HG03097 (cell line): ENCODE data around the gene TARS2.

ENCODE experiments used
- ATAC-seq: cut with Tn5 transposase; IDR thresholded peaks from one replicate; pipeline ENCODE4 v1.9.1; 2021; ENCODE audit not compliant: unreplicated experiment, low FRiP score

Gene TARS2

DNA sequence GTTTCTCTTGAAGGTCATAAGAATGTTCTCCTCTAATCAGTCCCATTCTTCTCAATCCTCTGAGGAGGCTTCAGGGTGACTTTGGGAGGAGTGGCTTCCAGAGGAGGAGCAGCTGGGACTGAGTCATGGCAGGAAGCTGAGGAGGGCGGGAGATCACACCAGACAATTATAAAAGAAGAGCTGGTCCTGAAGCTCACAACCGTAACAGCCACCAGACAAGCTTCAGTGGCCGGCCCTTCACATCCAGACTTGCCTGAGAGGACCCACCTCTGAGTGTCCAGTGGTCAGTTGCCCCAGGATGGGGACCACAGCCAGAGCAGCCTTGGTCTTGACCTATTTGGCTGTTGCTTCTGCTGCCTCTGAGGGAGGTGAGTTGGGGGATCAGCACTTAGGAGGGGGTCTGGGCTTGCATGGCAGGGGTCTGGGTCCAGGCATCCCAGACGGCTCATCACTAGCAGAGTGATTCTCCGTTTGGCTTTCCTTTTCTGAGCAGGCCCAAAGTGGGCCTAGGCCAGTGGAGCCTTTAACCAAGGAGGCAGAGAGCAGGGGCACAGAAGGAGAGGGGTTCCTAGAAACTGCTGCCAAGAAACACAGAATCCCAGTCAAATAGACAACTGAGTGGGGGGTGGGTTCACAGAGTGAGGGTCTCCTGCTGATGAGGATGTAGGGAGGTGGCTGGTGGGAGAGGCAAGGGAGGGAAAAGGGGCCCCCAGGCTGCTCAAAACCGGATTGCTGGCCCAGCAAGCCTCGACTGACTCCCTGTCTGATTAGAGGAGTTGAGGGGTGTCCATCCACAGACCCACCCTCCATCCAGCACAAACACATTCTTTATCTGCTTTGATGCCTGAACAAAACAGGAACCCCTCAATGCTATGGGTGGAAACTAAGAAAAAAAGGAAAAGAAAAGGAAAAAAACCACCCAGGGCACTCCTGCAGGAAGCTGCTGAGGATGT is 21.0 kb downstream of the TARS2 start, which contains the start of gene ECM1:
Gene ECM1 (plus strand): TSS at position 198 of the 953 bp plus-strand sequence. CDS start 101 bp downstream, at position 299.
- ATAC-seq = no peak

DNA sequence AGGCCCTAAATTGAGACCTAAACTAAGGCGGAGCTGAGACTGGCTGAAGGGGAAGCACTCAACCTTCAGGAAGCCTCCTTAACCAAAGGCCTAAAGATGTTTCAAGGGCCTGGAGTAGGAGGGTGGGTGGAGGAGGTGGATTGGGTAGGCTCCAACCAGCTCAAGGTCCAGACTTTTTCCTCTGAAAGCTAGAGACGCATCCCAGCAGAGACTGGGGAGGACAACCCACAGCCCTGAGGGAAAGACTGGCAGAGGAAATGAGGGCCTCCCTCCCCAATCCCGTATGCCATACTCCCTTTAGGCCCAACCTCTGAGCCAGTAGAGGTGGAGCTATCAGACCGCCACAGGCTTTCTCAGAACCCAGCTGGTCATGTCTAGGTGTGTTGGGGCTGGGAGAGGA is 21.8 kb downstream of the TARS2 start:
- ATAC-seq = no peak

DNA sequence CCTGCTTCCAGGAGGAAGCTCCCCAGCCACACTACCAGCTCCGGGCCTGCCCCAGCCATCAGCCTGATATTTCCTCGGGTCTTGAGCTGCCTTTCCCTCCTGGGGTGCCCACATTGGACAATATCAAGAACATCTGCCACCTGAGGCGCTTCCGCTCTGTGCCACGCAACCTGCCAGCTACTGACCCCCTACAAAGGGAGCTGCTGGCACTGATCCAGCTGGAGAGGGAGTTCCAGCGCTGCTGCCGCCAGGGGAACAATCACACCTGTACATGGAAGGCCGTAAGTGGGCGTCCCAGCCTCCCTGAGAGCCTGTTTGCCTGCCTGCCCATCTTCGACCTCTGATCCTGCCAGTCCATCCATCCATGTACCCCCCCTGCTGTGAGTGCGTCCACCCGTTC is 24.3 kb downstream of the TARS2 start:
- ATAC-seq = no peak

DNA sequence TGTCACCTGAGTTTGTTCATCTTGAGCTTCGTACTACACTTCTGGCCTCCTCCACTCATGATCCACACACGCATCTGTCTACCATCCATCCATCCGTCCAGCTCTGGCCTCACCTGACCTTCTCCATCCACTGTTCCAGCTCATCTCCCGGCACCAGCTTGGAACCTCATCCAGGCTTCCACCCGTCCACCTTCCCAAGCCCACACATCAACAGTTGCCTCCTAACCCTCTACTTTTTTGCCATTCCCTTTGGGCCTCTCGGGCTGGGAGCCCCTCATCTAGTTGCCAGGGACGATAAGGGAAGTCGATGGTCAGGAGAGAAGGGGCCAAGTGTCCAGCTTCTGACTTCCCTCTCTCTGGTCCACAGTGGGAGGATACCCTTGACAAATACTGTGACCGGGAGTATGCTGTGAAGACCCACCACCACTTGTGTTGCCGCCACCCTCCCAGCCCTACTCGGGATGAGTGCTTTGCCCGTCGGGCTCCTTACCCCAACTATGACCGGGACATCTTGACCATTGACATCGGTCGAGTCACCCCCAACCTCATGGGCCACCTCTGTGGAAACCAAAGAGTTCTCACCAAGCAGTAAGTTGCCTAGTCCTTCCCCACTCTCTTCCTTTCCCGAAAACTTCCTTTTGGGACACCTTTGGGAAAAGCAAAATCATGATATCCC is 24.9 kb downstream of the TARS2 start:
- no peak for ATAC-seq

DNA sequence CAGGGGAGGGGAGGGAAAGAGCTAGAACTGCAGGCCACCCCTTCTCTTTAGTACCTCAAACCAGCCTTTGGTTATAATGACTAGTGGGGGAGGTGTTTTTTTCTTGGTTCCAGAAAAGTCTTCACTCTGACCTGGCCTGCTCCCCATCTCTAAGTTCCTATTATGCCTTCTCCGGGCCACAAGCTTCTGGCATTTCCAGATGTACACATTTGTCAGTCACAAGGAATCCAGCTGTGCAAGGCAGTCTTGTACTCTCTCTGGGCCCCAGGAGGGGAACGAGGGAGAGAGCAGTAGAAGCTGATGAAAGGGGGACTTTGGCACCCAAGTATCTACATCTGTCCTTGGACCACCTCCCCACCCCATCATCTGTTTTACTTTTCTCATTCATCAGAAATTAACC is 25.6 kb downstream of the TARS2 start:
- ATAC-seq = no peak

DNA sequence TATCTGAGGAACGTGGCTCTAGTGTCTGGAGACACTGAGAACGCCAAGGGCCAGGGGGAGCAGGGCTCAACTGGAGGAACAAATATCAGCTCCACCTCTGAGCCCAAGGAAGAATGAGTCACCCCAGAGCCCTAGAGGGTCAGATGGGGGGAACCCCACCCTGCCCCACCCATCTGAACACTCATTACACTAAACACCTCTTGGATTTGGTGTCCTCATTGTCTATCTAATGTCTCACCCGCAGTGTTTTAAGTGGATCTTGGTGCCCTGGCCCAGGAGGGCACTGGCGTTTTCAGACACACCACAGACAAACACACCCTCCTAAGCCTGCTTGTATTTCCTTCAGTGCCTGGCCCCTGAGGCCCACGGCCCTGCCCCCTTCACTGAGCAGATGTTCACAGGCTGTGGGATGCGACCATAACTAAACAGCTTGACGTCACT is 26.2 kb downstream of the TARS2 start:
- no peak for ATAC-seq

DNA sequence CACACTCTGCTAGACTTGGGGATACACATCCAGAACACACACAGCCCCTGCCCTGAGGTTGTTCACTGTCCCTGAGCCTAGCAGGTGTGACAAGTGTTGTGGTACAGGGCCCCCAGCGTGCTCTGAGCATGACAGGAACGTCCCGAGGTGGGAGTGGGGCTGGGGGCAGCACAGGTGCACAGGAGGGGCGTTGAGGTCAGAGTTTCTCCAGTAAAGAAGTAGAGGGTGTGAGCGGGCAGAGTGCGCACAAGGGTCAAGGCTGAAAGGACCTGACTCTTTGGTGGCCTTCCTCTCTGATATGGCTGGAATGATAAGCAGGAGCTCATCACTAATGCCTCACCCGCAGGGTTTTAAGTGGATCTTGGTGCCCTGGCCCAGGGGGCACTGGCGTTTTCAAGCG is 27.0 kb downstream of the TARS2 start:
- ATAC-seq = no peak

DNA sequence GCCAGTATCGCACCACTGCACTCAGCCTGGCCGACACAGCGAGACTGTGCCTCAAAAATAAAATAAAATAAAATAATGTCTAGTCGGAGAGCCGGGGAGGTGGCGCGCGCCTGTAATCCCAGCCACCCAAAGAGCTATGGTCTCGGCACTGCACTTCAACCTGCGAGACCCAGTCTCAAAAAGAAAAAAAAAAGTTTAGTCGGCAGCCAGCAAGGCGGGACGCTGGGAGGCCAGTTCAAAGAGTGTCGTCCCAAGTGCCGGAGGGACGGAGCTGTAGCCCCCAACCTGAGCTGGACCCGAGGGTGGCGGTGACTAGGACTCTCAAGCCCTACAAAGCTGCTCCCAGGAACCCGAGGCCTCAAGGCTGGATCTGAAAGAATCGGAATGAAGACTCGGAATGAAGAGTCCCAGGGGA is 27.7 kb downstream of the TARS2 start:
- no peak for ATAC-seq

DNA sequence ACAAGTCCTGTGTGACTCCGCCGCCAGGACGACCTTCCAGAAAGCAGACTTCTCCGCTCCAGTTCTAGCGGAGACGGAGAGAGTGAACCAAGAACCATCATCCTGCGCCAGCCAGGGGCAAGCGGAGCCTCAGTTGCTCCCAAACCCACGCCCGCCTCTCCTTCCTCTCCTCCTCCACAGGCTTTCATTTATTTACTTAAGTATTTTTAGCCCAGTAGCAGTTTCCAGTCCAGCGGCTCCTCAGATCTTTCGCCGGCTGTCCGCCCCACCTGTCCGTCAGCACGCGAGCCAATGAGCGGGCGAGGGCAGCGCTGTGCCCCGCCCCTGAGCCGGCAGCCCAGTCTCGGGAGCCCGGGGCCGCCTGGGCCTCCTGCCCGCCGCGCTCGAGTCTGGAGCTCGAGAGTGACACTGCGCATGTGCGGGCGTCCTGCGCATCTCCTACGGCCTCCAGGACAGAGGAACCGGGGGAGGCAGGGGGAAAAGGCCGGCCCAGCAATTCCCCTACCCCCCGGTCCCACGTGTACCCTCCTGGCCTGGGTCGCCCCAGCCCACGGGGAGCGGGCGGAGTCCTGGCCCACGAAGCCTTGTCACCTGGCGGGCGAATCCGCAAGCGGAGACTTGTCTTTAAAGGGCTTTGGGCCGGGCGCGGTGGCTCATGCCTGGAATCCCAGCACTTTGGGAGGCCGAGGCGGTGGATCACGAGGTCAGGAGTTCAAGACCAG is 28.3 kb downstream of the TARS2 start, which contains the start of gene FALEC:
Gene FALEC (plus strand): TSS at position 425 of the 722 bp plus-strand sequence.
- ATAC-seq = peak; percentile 98

DNA sequence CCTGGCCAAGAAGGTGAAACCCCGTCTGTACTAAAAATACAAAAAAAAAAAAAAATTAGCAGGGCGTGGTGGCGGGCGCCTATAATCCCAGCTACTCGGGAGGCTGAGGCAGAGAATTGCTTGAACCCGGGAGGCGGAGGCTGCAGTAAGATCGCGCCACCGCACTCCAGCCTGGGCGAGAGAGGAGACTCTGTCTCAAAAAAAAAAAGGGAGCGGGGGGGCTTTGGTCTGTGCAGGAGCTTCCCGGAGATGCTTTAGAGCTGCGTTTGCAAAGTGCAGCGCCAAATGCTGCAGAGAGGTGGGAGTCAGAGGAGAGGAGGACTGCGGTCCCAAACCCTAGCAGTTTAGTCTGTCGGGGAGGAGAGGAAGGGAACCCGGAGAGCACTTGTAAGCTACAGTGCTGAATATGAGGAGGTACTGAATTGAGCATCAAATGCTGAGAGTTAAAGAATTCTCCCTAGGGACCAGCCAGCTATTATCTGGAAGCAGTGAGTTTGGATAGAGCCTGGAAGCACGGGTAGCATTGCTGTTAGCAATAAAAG is 28.9 kb downstream of the TARS2 start:
- ATAC-seq = no peak

DNA sequence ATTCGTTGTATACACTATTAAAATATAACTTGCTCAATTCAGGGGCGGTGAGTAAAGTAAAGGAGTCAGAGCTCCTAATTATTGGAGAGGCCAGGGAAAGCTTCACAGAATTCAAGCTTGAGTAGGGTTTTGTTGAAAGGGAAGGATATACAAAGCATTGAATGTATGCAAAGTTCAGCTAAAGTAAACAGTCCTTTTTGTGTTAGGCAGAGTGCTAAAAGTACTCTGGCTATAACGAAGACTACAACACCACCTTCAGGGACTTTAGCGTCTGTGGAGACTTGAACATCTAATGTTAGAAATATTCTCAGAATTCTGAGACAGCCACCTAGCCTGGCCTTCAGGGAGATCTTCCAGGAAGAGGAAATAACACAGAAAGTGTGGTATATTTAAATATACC is 29.4 kb downstream of the TARS2 start:
- ATAC-seq = no peak

DNA sequence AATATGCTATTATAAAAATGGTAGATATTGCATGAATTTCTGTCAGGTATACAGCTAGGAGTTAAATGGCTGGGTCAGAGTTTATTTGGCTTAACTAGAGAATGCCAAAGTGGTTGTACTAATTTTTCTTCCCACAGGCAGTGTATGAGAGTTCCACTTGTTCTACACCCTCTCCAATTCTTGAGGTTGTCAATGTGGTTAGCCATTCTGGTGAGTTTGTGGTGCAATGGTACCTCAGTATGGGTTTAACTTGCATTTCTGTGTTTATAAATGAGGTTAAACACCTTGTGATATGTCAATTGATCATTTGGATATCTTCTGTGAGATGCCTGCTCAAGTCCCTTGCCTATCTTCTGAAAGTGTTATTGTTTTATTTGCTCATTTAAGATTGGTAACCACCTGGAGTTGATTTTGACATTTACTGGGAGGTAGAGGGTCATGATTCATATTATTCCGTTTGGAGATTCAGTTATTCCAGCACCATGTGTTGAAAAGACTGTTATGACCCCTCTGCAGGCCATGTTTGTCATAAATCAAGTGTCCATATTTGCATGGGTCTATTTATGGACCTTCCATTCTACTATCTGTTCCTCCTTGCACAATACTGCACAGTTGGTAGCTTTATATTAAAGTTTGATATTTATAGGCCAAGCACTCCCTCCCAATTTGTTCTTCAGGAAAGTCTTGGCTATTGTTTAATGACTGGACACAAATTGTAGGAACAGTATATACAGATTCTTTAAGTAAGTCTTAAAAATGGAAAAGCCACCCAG is 34.2 kb downstream of the TARS2 start:
- ATAC-seq = no peak

DNA sequence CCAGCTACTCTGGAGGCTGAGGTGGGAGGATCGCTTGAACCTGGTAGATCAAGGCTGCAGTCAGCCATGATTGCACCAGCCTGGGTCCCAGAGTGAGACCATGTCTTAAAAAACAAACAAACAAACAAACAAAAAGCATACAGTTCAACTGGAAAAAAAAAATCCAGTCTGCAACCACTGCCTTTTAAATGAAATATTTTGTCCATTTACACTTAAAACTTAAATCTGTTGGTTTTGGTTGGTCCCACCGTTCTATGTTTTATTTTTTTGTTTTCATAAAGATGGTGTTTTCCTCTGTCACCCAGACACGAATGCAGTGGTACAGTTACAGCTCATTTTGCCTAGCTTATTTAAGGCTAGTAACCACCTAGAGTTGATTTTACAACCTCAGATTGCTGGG is 38.1 kb downstream of the TARS2 start:
- no peak for ATAC-seq

DNA sequence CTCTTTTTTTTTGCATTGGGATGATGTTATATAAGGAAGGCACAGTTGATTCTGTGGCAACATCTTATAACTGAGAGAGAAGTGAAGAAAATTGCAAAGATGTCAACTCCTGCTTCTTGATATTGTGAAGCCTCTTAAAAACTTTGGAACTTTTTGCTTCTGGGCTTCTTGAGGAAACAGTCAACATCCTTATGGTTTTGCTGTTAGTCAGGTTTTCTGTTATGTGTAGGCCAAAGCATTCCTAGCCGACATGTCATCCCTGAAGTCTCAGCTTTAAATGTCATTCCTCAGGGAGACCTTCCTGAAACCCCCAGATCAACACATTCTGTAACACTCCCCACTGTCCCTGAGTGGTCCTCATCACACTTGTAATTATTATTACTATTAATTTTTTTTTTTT is 41.0 kb downstream of the TARS2 start:
- ATAC-seq = no peak

DNA sequence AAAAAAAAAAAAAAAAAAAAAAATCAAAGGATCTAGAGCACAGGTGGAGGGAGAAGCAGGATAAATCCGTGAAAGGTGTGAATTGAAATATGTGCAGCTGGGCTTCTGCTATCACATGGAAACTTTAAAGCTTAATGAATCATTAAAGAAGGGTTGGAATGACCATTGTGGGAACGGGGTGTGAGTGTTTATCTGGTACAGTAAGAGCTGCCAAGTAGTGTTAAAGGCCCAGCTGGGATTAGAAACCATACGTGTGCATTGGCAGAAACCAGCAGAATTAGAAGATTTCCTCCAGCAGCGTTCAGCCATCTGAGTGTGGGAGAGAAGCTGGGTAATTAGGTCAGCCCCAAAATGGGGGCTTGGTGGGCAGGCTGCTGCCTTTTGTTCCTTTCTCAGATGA is 41.8 kb downstream of the TARS2 start:
- ATAC-seq = no peak

DNA sequence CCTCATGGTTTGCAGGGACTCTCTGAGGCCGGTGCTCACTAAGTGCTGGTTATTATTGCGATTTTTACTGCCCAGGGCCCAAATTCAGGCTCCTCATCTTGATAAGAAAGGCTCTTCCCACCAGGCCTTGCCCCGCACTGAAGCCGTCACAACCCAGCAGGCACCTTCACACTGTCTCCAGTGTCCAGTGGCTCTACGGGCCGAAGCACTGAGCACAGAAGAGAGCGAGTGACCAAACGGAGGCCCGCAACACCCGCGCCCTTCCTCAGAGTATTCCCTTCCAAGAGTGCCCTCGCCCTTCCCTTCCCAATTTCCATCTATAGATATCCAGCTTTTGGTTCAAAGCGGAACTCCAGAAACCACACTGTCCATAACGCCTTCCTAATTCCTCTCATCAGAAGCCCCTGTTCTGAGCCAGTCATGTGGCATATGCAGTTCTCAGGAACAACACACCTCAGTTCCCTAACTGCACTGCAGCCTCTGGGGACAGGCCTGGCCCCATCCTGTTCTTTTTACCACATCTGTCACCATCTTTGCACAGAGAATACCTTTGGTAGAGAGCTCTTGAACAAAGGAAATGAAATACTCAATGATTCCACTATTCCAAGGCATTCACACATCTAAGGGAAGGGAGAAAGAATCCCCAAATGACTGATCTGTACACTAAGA is 43.4 kb downstream of the TARS2 start:
- no peak for ATAC-seq

DNA sequence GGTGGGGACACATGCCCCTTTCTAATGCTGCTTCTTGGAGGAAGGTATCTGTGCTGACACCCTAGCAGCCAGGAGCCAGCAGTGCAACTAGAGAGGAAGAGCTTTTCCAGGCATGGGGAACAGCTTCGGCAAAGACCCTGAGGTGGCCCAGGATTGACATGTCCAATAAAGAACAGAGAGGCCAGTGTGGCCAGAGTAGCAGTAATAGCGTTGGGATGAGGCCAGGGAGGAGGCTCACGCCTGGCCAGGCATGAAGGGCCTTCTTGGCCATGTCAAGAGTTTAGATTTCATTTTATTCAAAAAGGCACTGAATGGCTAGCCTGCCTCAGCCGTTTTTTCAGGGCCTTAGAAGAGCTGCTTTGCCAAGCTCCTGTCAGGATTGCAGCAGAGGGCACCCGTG is 45.6 kb downstream of the TARS2 start:
- ATAC-seq = no peak

DNA sequence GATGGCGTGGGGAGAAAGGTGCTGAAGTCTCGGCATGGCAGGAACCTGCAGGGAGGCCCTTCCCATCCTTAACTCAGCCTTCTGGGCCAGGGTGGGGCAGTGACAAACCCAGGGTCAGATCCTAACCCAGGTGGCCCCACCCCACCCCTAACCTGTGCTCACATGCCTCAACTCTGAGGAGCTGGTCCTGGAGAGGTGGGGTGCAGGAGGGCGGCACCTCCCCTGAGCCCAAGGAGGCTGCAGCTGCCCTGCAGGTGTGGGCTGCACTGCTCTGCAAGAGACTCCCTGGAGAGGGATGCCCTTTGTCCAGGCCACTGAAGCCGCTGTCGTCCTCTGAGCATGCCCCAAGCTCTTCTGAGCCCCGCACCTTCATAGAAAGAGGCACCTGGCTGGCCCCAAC is 46.8 kb downstream of the TARS2 start:
- no peak for ATAC-seq

DNA sequence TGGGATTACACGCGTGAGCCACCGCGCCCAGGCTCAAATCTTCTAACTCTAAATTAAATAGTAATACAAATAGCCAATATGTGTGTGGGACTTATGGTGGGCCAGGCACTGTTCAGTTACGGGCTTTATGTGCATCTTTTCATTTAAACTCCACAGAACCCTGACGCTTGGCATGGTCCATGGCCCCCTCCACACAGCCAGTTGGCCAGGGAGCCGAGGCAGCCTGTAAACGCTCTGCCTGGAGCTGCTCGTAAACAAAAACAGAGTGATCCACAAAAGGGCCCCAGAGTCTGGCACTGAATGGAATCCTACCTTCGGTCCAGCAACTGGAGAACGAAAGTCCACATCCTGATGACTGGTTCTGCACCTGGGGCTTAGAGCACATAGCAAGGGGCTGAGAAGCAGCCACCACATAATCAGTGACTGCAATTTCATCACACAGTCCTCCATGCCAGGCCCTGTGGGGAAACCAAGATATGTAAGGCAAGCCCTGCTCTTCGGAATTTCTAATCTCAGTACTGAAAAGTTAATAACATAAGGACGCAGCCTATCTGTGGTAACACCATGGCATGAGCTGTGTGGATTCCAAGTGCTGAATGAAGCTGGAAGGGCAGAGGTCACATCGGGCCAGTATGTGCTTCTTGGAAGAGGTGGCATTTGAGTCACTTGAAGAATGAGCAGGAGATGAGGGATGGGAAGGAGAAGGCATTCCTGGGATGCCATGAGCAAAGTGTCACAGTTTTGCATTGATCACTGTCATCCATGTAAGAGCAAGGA is 48.5 kb downstream of the TARS2 start:
- ATAC-seq = no peak
